MG63 (cell line): ENCODE measurements around the gene PROP1. TPM values are rescaled to one million over a fixed set of nuclear protein-coding genes. Genes with fewer than 3 reads are reported as not detected.

Source experiments
- total RNA-seq: library from RNA; depleted of rRNA; stranded (reverse); fragments of >200 nt; shearing (Covaris generic); gene quantifications from 2 replicates; pipeline ENCODE4 v1.2.3, GENCODE V29; 2014; ENCODE audit warnings: low replicate concordance; rRNA removed

PROP1 gene
- total RNA-seq, 1 experiment from 2014 or later: not detected

Other genes starting within 250 kb of the PROP1 start
- gene FAM153A, start 213.3 kb downstream of the PROP1 start, total RNA-seq: not detected in 2 replicates
- 1.0 and 2.3 TPM in 2 replicates for gene N4BP3, start 117.3 kb upstream of the PROP1 start, total RNA-seq
- 39.8 and 54.2 TPM in 2 replicates for gene RMND5B, start 134.8 kb upstream of the PROP1 start, total RNA-seq
- 441 and 476 TPM in 2 replicates for gene NHP2, start 157.6 kb upstream of the PROP1 start, total RNA-seq
- not detected in 2 replicates for gene GMCL2, start 191.1 kb upstream of the PROP1 start, total RNA-seq
- gene HNRNPAB, start 208.3 kb upstream of the PROP1 start, total RNA-seq: 250 and 316 TPM in 2 replicates
- gene PHYKPL, start 236.6 kb upstream of the PROP1 start, total RNA-seq: 37.7 and 50.9 TPM in 2 replicates